Measurements from ENCODE around the gene GCLM. TPM values are rescaled to one million over a fixed set of nuclear protein-coding genes. Genes with fewer than 3 reads are reported as not detected.

The GCLM gene
- total and polyA plus RNA-seq, 2 donors (not counting 1 experiment from before 2014, with no cell fraction given) = 1.7 to 10.7 TPM

DNA sequence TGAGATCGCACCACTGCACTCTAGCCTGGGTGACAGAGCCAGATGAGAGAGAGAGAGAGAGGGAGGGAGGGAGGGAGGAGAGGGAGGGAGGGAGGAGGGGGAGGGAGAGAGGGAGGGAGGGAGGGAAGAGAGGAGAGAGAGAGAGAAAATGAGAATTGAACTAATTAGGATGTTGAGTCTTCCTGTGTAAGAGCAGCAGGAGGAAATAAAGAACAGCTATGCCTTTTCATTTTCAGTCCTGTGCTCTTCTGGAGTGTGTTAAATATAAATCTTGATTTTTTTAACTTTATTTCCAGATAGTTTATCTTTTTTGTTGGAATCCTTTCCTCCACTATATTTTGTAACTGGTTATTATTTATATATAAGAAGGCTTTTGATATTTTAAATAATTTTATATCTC lies 57.4 kb downstream of the GCLM start:
- no peak for DNase-seq
- ChIA-PET CTCF (interaction anchor here (1.4 to 12.1 kb wide), 3 partner anchors 58 to 547 kb away, joined by 6 to 229 read pairs (median 9); no protein-coding TSS in a partner anchor), POLR2A (no interaction called here)
- Histone ChIP-seq H3K4me1 (ENCODE audit: control insufficient read depth in 2 of 2, insufficient read depth in 2 of 2, low read length in 2 of 2) (peaks cover 0 to 12% of the 10 kb centered on the region in 2 donors), H3K4me3 (ENCODE audit: control extremely low read depth in 1 of 5, extremely low read depth in 1 of 5, insufficient read depth in 1 of 5, low read depth in 2 of 5, low read length in 4 of 5) (no peak overlapping the region), H3K9me3 (ENCODE audit: control extremely low read depth in 1 of 3, control insufficient read depth in 2 of 3, insufficient read depth in 1 of 3, low read length in 2 of 3) (peaks cover 0 to 7% (median 0%) of the 10 kb centered on the region in 3 donors), H3K36me3 (replicated peaks in 1 of 2; ENCODE audit: control extremely low read depth in 1 of 2, control insufficient read depth in 1 of 2, extremely low read depth in 1 of 2, insufficient read depth in 2 of 2, low read length in 1 of 2) (no peaks in the 10 kb centered on the region), H4K20me1 (ENCODE audit: control insufficient read depth, insufficient read depth, low read length, poor library complexity, severe bottlenecking) (no peaks in the 10 kb centered on the region), H3K27ac (ENCODE audit: low read length in 2 of 2) (no peak overlapping the region), H3K27me3 (replicated peaks in 1 of 4; ENCODE audit: control extremely low read depth in 1 of 4, control insufficient read depth in 3 of 4, insufficient read depth in 4 of 4, low read length in 3 of 4) (peaks cover 0 to 5% (median 3%) of the 10 kb centered on the region in 4 experiments), H3K9ac (ENCODE audit: low read length) (no peak overlapping the region), H3K4me2 (replicated peaks; ENCODE audit: low read depth, low read length, poor library complexity, severe bottlenecking) (no peak overlapping the region), H2AFZ (ENCODE audit: insufficient read depth, low read depth, low read length, poor library complexity, severe bottlenecking) (no peak overlapping the region), H3K79me2 (ENCODE audit: control insufficient read depth, insufficient read depth, low read length) (no peaks in the 10 kb centered on the region)
- Mint-ChIP-seq H3K4me3 (no peak overlapping the region), H3K9me3 (ENCODE audit: insufficient read depth) (no peaks in the 10 kb centered on the region), H3K27me3 (peaks cover 18% of the 10 kb centered on the region), H3K27ac (no peak overlapping the region), H3K4me1 (peaks cover 11% of the 10 kb centered on the region)
- TF ChIP-seq EZH2 (IDR thresholded peaks at IDR 0.05; ENCODE audit: borderline replicate concordance, insufficient read depth, low read depth, low read length, poor library complexity, severe bottlenecking) = no peak
- TF ChIP-seq, protein P1, sequence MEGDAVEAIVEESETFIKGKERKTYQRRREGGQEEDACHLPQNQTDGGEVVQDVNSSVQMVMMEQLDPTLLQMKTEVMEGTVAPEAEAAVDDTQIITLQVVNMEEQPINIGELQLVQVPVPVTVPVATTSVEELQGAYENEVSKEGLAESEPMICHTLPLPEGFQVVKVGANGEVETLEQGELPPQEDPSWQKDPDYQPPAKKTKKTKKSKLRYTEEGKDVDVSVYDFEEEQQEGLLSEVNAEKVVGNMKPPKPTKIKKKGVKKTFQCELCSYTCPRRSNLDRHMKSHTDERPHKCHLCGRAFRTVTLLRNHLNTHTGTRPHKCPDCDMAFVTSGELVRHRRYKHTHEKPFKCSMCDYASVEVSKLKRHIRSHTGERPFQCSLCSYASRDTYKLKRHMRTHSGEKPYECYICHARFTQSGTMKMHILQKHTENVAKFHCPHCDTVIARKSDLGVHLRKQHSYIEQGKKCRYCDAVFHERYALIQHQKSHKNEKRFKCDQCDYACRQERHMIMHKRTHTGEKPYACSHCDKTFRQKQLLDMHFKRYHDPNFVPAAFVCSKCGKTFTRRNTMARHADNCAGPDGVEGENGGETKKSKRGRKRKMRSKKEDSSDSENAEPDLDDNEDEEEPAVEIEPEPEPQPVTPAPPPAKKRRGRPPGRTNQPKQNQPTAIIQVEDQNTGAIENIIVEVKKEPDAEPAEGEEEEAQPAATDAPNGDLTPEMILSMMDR (IDR thresholded peaks at IDR 0.05) = no peak
- intact Hi-C loops (cut with micrococcal nuclease) = no loop called here
- ATAC-seq (ENCODE audit: low read depth) = no peak
- WGBS (ENCODE audit: insufficient coverage) = no CpG with 5 or more reads among the region's 1 CpG

- Histone ChIP-seq H3K9me3 (ENCODE audit: control extremely low read depth in 1 of 3, control insufficient read depth in 2 of 3, insufficient read depth in 1 of 3, low read length in 2 of 3) (peaks cover 0 to 7% (median 0%) of the 10 kb centered on the region in 3 donors), H3K4me2 (replicated peaks; ENCODE audit: low read depth, low read length, poor library complexity, severe bottlenecking) (no peak overlapping the region), H3K27ac (ENCODE audit: low read length in 2 of 2) (no peak overlapping the region), H3K4me1 (ENCODE audit: control insufficient read depth in 2 of 2, insufficient read depth in 2 of 2, low read length in 2 of 2) (peaks cover 0 to 12% of the 10 kb centered on the region in 2 donors), H3K27me3 (replicated peaks in 1 of 4; ENCODE audit: control extremely low read depth in 1 of 4, control insufficient read depth in 3 of 4, insufficient read depth in 4 of 4, low read length in 3 of 4) (peaks cover 0 to 5% (median 3%) of the 10 kb centered on the region in 4 experiments), H2AFZ (ENCODE audit: insufficient read depth, low read depth, low read length, poor library complexity, severe bottlenecking) (no peak overlapping the region), H4K20me1 (ENCODE audit: control insufficient read depth, insufficient read depth, low read length, poor library complexity, severe bottlenecking) (no peaks in the 10 kb centered on the region), H3K36me3 (replicated peaks in 1 of 2; ENCODE audit: control extremely low read depth in 1 of 2, control insufficient read depth in 1 of 2, extremely low read depth in 1 of 2, insufficient read depth in 2 of 2, low read length in 1 of 2) (no peaks in the 10 kb centered on the region), H3K9ac (ENCODE audit: low read length) (no peak overlapping the region), H3K4me3 (ENCODE audit: control extremely low read depth in 1 of 5, extremely low read depth in 1 of 5, insufficient read depth in 1 of 5, low read depth in 2 of 5, low read length in 4 of 5) (no peak overlapping the region), H3K79me2 (ENCODE audit: control insufficient read depth, insufficient read depth, low read length) (no peaks in the 10 kb centered on the region)
- H3K27ac Mint-ChIP-seq = no peak overlapping the region
- ATAC-seq (ENCODE audit: low read depth) (no peak), DNase-seq (no peak)
- no peaks in the 10 kb centered on the region for H3K9me3 Mint-ChIP-seq (ENCODE audit: insufficient read depth)
- TF ChIP-seq, protein P1 (IDR thresholded peaks at IDR 0.05) = no peak
- no peak for TF ChIP-seq EZH2 (IDR thresholded peaks at IDR 0.05; ENCODE audit: borderline replicate concordance, insufficient read depth, low read depth, low read length, poor library complexity, severe bottlenecking)
- H3K27me3 Mint-ChIP-seq = peaks cover 18% of the 10 kb centered on the region
- H3K4me3 Mint-ChIP-seq = no peak overlapping the region
- ChIA-PET CTCF (interaction anchor here (0.6 to 12.1 kb wide), 6 partner anchors 37 to 547 kb away, joined by 3 to 229 read pairs (median 4); no protein-coding TSS in a partner anchor), POLR2A (no interaction called here)
- H3K4me1 Mint-ChIP-seq = peaks cover 11% of the 10 kb centered on the region
- intact Hi-C loops (cut with micrococcal nuclease) = no loop called here
Observed at GRCh38 chr1:93851327-93851712, 57.9 kb downstream of the GCLM start.
